HG02852 (cell line): ENCODE results near the gene LIMS2.

Experiments used
- ATAC-seq: cut with Tn5 transposase; IDR thresholded peaks from one replicate; pipeline ENCODE4 v1.9.1; 2021; ENCODE audit warnings: mild to moderate bottlenecking, moderate library complexity; ENCODE audit not compliant: unreplicated experiment

The LIMS2 gene

GRCh38 chr2:127623388-127624319, 51.7 kb downstream of the LIMS2 start:
- ATAC-seq = no peak

GRCh38 chr2:127622561-127623387, 52.6 kb downstream of the LIMS2 start:
- ATAC-seq = no peak

GRCh38 chr2:127621981-127622431, 53.3 kb downstream of the LIMS2 start:
- ATAC-seq = no peak

- no peak for ATAC-seq
Measured at GRCh38 chr2:127620866-127621265, 54.5 kb downstream of the LIMS2 start.

- ATAC-seq = no peak
Measured at GRCh38 chr2:127619877-127620705, 55.2 kb downstream of the LIMS2 start.

GRCh38 chr2:127619203-127619590, 56.1 kb downstream of the LIMS2 start:
- no peak for ATAC-seq

GRCh38 chr2:127618551-127619202, 56.7 kb downstream of the LIMS2 start:
- ATAC-seq = no peak

GRCh38 chr2:127615511-127616166, 59.7 kb downstream of the LIMS2 start:
- no peak for ATAC-seq

GRCh38 chr2:127614731-127615130, 60.6 kb downstream of the LIMS2 start:
- no peak for ATAC-seq

GRCh38 chr2:127614246-127614645, 61.1 kb downstream of the LIMS2 start:
- no peak for ATAC-seq

GRCh38 chr2:127612111-127612822, 63.1 kb downstream of the LIMS2 start:
- ATAC-seq = no peak

GRCh38 chr2:127611076-127611925, 64.0 kb downstream of the LIMS2 start:
- ATAC-seq = no peak

GRCh38 chr2:127610561-127610960, 64.8 kb downstream of the LIMS2 start:
- ATAC-seq = no peak

GRCh38 chr2:127609818-127610217, 65.5 kb downstream of the LIMS2 start:
- no peak for ATAC-seq

GRCh38 chr2:127609031-127609751, 66.1 kb downstream of the LIMS2 start:
- ATAC-seq = no peak

- no peak for ATAC-seq
Measured at GRCh38 chr2:127608061-127609030, 67.0 kb downstream of the LIMS2 start.
